ENCODE measurements around the gene DYRK2. TPM values are rescaled to one million over a fixed set of nuclear protein-coding genes. Genes with fewer than 3 reads are reported as not detected.

Gene DYRK2
- total and polyA plus RNA-seq, 10 donors = 5.0 to 42.8 (median 35.5) TPM

DNA sequence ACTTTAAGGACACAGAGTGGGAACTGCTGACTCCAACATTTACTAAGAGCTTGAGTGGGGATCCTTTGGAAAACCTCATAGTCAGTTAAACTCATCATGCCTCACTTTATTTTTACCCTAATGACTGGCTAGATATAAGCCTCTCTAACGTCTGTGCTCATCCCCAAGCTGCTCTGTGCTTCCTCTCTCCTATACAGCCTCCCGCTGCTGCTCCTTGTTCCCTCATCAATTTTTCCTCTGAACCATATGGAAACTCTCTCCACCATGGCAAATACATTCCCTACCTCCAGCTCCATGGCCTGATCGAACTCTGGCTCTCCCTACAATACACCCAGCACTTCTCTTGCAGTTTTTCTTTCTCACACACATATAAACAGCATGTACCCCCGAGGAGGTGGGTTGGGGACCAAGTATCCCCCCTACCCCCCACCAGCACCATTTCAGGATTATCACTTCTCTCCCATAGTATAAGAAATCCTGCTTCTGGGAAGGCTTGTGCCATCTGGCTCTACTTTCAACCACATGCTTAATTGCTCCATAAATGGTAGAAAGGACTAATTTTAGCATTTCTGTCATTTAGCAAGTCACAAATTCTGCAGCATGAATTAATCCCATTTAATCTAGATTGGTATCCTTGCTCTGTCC, 39.2 kb upstream of the DYRK2 start:
- H3K27me3 ChIP-seq (replicated peaks in 1 of 7) = no peaks in the 10 kb centered on the region
- H3K27ac ChIP-seq = no peak overlapping the region
- DNase-seq = no peak
- no peaks in the 10 kb centered on the region for H3K9me3 ChIP-seq
- no peak overlapping the region for H3K4me3 ChIP-seq
- WGBS, 5 donors = 69 to 89% (median 81%) methylated on average over 4 of the region's 4 CpGs
- no peaks in the 10 kb centered on the region for H3K36me3 ChIP-seq
- intact Hi-C loops (cut with DNase I; ENCODE audit: low total_unique reads) = no loop called here
- H3K4me1 ChIP-seq = no peaks in the 10 kb centered on the region
- TF ChIP-seq POLR2AphosphoS5 (IDR thresholded peaks at IDR 0.05) (no peak), POLR2A (IDR thresholded peaks at IDR 0.05) (no peak), CTCF (IDR thresholded peaks at IDR 0.05 in 8 of 11, conservative IDR thresholded peaks at IDR 0.05 in 3 of 11) (no peak)

GRCh38 chr12:67613040-67613439, 35.5 kb upstream of the DYRK2 start:
- Histone ChIP-seq H3K27me3 (replicated peaks in 1 of 7) (no peaks in the 10 kb centered on the region), H3K4me3 (no peak overlapping the region), H3K27ac (no peak overlapping the region), H3K9me3 (no peaks in the 10 kb centered on the region), H3K36me3 (no peaks in the 10 kb centered on the region), H3K4me1 (peaks cover 0 to 8% (median 6%) of the 10 kb centered on the region in 6 donors)
- TF ChIP-seq POLR2A (IDR thresholded peaks at IDR 0.05) (no peak), POLR2AphosphoS5 (IDR thresholded peaks at IDR 0.05) (no peak), CTCF (IDR thresholded peaks at IDR 0.05 in 8 of 11, conservative IDR thresholded peaks at IDR 0.05 in 3 of 11) (no peak)
- no peak for DNase-seq
- intact Hi-C loops (cut with DNase I; ENCODE audit: low total_unique reads) = no loop called here
- WGBS, 5 donors = 49 to 62% (median 59%) methylated on average over 3 of the region's 3 CpGs

DNA sequence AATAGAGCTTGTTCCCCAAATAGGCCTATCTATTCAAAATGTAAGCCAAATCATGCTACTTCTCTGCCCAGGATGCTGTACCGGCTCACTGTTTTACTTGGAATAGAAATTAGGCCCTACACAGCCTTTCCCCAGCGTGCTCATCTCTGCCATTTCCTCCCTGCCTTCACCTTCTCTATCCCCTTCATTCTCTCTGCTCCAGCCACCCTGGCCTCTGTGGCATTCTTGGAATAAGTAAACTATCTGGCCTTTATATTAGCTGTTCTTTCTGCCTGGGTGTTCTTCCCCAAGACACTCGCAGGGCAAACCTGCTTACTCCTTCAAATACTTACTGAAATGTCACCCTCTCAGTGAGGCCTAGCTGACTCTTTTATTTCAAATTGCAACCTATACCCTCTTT, 30.9 kb upstream of the DYRK2 start:
- DNase-seq = no peak
- Histone ChIP-seq H3K27ac (no peak overlapping the region), H3K27me3 (replicated peaks in 1 of 7) (no peaks in the 10 kb centered on the region), H3K4me3 (no peak overlapping the region), H3K4me1 (peaks cover 0 to 18% (median 9%) of the 10 kb centered on the region in 6 donors), H3K36me3 (no peaks in the 10 kb centered on the region), H3K9me3 (no peaks in the 10 kb centered on the region)
- TF ChIP-seq POLR2A (IDR thresholded peaks at IDR 0.05) (no peak), POLR2AphosphoS5 (IDR thresholded peaks at IDR 0.05) (no peak), CTCF (IDR thresholded peaks at IDR 0.05 in 8 of 11, conservative IDR thresholded peaks at IDR 0.05 in 3 of 11) (no peak)
- 92 to 95% (median 94%) methylated on average over 3 of the region's 3 CpGs for WGBS, 5 donors
- intact Hi-C loops (cut with DNase I; ENCODE audit: low total_unique reads) = no loop called here

DNA sequence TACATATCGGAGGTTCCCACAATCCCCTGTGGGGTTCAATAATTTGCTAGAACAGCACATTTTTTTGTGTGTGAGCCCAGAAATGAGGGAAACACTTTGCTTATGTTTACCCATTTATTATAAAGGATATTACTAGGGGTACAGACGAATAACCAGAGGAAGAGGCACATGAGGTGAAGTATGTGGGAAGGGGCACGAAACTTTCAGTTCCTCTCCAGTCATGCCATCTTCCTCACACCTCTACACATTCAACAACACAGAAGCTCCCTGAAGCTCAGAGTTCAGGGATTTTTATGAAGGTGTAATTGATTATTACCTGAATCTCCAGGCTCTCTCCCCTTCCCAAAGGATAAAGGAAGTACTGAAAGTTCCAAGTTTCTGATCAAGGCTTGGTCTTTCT, 30.2 kb upstream of the DYRK2 start:
- H3K27me3 ChIP-seq (replicated peaks in 1 of 7) = no peaks in the 10 kb centered on the region
- no peak overlapping the region for H3K27ac ChIP-seq
- no peaks in the 10 kb centered on the region for H3K36me3 ChIP-seq
- intact Hi-C loops (cut with DNase I; ENCODE audit: low total_unique reads) = no loop called here
- TF ChIP-seq POLR2AphosphoS5 (IDR thresholded peaks at IDR 0.05) (no peak), CTCF (IDR thresholded peaks at IDR 0.05 in 8 of 11, conservative IDR thresholded peaks at IDR 0.05 in 3 of 11) (no peak), POLR2A (IDR thresholded peaks at IDR 0.05) (no peak)
- H3K4me3 ChIP-seq = no peak overlapping the region
- 70 to 81% (median 74%) methylated on average over 3 of the region's 3 CpGs for WGBS, 5 donors
- H3K9me3 ChIP-seq = no peaks in the 10 kb centered on the region
- DNase-seq = no peak
- peaks cover 0 to 18% (median 9%) of the 10 kb centered on the region in 6 donors for H3K4me1 ChIP-seq
